Vagina (tissue), 2 donors: ENCODE data around the gene ALKBH5. TPM values are rescaled to one million over a fixed set of nuclear protein-coding genes. Genes with fewer than 3 reads are reported as not detected.

Experiments used
- DNase-seq, 2 donors: peaks; one replicate each; pipeline ENCODE4 v3.0.0-alpha.2; 2017; ENCODE audit errors: extremely low spot score in 2 of 2
- H3K27ac ChIP-seq: fragments of 200-600 bp; sonication (generic); one replicate; pipeline ENCODE4 v1.5.1; 2019
- H3K27me3 ChIP-seq: fragments of 200-600 bp; sonication (generic); one replicate; pipeline ENCODE4 v1.5.1; 2019
- H3K36me3 ChIP-seq, 2 donors: fragments of 200-600 bp; sonication (generic); one replicate each; pipeline ENCODE4 v1.5.1; 2017 to 2019
- H3K4me1 ChIP-seq: fragments of 200-600 bp; sonication (generic); one replicate; pipeline ENCODE4 v1.5.1; 2019
- H3K4me3 ChIP-seq, 2 donors: fragments of 200-600 bp; sonication (generic); 1 replicate in 1 of 2; 2 replicates in 1 of 2; pipeline ENCODE4 v1.5.1; 2016 to 2019
- H3K9me3 ChIP-seq: fragments of 200-600 bp; sonication (generic); one replicate; pipeline ENCODE4 v1.5.1; 2019
- POLR2A ChIP-seq, 2 donors: fragments of 450-650 bp; IDR thresholded peaks; one replicate each; pipeline ENCODE4 v1.6.1; 2017; ENCODE audit warnings: antibody characterized with exemption in 2 of 2, mild to moderate bottlenecking in 2 of 2, moderate library complexity in 2 of 2
- POLR2AphosphoS5 ChIP-seq, 2 donors: sonication (generic); formaldehyde crosslinking; IDR thresholded peaks; one replicate each; pipeline ENCODE4 v1.9.0; 2017; ENCODE audit warnings: antibody characterized with exemption in 2 of 2, mild to moderate bottlenecking in 2 of 2, low read depth in 1 of 2; ENCODE audit not compliant: insufficient read depth in 1 of 2
- intact Hi-C: fragments of 100-400 bp; cut with DNase I; formaldehyde crosslinking; loops from one replicate; pipeline ENCODE4 v1.15.1; 2023
- total RNA-seq: library from RNA; depleted of rRNA; stranded (reverse); fragments of >200 nt; gene quantifications from one replicate; pipeline ENCODE4 v1.2.3, GENCODE V29; 2016
- TF ChIP-seq, protein P1 (sequence below), 3 experiments: fragments of 450-650 bp in 2 of 3; fragments of 200-600 bp in 1 of 3; sonication (generic) in 1 of 3; IDR thresholded peaks; one replicate each; pipeline ENCODE4 v1.5.1; 2017 to 2019; ENCODE audit warnings: antibody characterized with exemption in 3 of 3, mild to moderate bottlenecking in 2 of 3, moderate library complexity in 2 of 3

Gene ALKBH5
- total RNA-seq, 1 donor from 2014 or later = 77.3 TPM

DNA sequence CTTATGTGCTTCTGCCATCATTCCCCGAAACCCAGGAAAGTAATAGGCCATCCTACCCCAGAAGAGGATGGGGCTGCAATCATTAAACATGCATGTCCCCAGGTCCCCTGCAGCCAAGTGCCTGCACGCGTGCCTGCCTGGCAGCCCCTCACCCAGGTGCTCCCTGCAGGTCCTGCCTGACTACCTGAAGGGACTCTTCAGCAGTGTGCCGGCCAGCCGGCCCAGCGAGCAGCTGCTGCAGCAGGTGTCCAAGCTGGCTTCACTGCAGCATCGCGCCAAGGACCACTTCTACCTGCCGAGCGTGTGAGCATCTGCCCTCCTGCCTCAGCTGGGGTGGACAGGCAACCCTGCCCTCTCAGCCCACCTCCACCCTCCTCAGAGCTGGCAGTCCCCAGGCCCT lies 16.2 kb upstream of the ALKBH5 start:
- Histone ChIP-seq H3K4me1 (no peaks in the 10 kb centered on the region), H3K27me3 (no peaks in the 10 kb centered on the region), H3K27ac (no peak overlapping the region), H3K4me3 (no peak overlapping the region), H3K9me3 (no peaks in the 10 kb centered on the region), H3K36me3 (no peaks in the 10 kb centered on the region)
- no peak for TF ChIP-seq POLR2A (IDR thresholded peaks at IDR 0.05)
- no peak for TF ChIP-seq POLR2AphosphoS5 (IDR thresholded peaks at IDR 0.05; ENCODE audit: insufficient read depth in 1 of 2, low read depth in 1 of 2)
- TF ChIP-seq, protein P1, sequence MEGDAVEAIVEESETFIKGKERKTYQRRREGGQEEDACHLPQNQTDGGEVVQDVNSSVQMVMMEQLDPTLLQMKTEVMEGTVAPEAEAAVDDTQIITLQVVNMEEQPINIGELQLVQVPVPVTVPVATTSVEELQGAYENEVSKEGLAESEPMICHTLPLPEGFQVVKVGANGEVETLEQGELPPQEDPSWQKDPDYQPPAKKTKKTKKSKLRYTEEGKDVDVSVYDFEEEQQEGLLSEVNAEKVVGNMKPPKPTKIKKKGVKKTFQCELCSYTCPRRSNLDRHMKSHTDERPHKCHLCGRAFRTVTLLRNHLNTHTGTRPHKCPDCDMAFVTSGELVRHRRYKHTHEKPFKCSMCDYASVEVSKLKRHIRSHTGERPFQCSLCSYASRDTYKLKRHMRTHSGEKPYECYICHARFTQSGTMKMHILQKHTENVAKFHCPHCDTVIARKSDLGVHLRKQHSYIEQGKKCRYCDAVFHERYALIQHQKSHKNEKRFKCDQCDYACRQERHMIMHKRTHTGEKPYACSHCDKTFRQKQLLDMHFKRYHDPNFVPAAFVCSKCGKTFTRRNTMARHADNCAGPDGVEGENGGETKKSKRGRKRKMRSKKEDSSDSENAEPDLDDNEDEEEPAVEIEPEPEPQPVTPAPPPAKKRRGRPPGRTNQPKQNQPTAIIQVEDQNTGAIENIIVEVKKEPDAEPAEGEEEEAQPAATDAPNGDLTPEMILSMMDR (IDR thresholded peaks at IDR 0.05) = no peak
- no peak for DNase-seq
- intact Hi-C loops = no loop called here

DNA sequence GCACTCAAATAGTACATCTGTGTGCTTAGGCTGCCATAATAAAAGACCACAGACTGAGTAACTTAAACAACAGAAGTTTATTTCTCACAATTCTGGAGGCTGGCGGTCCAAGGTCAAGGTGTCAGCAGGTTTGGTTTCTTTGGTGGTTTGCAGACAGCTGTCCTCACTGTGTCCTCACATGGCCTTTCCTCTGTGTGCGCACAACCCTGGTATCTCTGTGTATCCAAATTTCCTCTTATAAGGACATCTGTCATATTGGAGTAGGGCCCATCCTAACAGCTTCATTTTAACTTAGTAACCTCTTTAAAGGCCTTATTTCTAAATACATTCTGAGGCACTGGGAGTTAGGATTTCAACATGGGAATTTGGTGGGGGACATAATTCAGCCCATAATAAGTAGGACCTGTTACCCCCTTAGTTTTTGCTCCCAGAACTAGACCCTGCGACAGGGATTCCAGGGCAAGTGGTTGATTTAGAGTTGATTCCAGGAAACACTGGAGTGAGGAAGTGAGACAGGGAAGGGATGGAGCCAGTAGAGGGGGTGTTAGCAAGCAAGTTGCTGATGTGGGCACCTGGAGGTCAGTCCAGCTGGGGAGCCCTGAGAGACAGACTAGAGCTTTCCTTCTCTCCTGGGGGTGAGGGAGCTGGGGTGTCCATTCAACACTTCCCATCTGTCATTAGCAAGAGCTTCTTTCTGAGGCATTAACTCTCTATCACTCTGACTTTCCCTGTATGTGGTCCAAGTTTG lies 10.9 kb upstream of the ALKBH5 start:
- no peak for TF ChIP-seq POLR2A (IDR thresholded peaks at IDR 0.05)
- TF ChIP-seq, protein P1 (IDR thresholded peaks at IDR 0.05) = no peak
- no peak for DNase-seq
- intact Hi-C loops = no loop called here
- Histone ChIP-seq H3K4me1 (no peaks in the 10 kb centered on the region), H3K9me3 (no peaks in the 10 kb centered on the region), H3K27ac (no peak overlapping the region), H3K36me3 (no peaks in the 10 kb centered on the region), H3K27me3 (no peaks in the 10 kb centered on the region), H3K4me3 (no peak overlapping the region)

DNA sequence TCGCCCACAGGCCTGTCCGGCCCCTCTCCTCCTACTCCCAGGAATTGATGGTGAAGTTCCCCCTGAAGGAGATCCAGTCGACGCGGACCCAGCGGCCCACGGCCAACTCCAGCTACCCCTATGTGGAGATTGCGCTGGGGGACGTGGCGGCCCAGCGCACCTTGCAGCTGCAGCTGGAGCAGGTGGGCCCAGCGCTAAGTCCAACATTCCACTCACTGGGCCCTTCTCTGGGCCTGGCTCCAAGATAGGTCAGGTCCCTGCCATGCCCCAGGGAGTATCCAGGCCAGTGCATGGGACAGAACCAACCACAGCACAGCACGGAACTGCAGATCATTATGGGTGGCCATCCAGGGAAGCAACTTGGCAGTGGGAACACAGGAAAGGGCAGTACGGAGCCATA lies 9.9 kb upstream of the ALKBH5 start:
- H3K27ac ChIP-seq = no peak overlapping the region
- intact Hi-C loops = no loop called here
- H3K4me1 ChIP-seq = no peaks in the 10 kb centered on the region
- H3K9me3 ChIP-seq = no peaks in the 10 kb centered on the region
- H3K36me3 ChIP-seq = no peaks in the 10 kb centered on the region
- H3K27me3 ChIP-seq = no peaks in the 10 kb centered on the region
- DNase-seq = no peak
- no peak for TF ChIP-seq POLR2AphosphoS5 (IDR thresholded peaks at IDR 0.05; ENCODE audit: insufficient read depth in 1 of 2, low read depth in 1 of 2)
- no peak overlapping the region for H3K4me3 ChIP-seq

DNA sequence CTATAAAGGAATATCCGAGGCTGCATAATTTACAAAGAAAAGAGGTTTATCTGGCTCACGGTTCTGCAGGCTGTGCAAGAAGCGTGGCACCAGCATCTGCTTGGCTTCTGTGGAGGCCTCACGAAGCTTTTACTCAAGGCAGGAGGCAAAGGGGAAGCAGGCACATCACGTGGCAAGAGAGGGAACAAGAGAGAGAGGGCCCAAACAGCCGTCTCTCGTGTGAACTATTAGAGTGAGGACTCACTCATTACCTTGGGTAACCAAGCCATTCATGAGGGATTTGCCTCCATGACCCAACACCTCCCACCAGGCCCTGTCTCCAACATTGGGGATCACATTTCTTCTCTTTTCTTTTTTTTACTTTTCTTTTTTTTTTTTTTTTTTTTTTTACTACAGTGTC lies 7.5 kb upstream of the ALKBH5 start:
- DNase-seq = no peak
- H3K27ac ChIP-seq = no peak overlapping the region
- intact Hi-C loops = no loop called here
- peaks cover 3% of the 10 kb centered on the region for H3K4me1 ChIP-seq
- no peaks in the 10 kb centered on the region for H3K27me3 ChIP-seq
- no peaks in the 10 kb centered on the region for H3K9me3 ChIP-seq
- no peaks in the 10 kb centered on the region for H3K36me3 ChIP-seq
- no peak for TF ChIP-seq POLR2A (IDR thresholded peaks at IDR 0.05)
- TF ChIP-seq POLR2AphosphoS5 (IDR thresholded peaks at IDR 0.05; ENCODE audit: insufficient read depth in 1 of 2, low read depth in 1 of 2) = no peak
- TF ChIP-seq, protein P1 (IDR thresholded peaks at IDR 0.05) = no peak
- H3K4me3 ChIP-seq = no peak overlapping the region

DNA sequence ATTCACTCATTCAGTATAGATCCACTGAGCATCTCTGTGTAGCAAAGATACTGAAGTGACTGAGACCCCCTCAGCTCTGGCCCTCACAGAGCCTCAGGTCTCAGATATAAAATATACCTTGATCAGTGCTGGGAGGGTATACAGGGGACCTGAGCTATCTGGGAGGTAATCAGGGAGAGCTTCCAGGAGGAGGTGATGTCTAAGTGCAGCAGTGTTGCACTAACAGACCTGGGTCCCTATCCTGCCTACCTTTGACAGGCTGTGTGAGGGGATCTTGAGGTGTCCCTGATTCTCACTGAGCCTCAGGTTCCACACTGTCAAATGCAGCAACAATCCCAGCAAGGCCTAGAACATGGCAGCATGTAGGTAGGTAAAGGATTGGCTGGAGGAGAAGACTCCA lies 6.5 kb upstream of the ALKBH5 start:
- Histone ChIP-seq H3K27ac (no peak overlapping the region), H3K27me3 (no peaks in the 10 kb centered on the region), H3K4me3 (no peak overlapping the region), H3K4me1 (peaks cover 12% of the 10 kb centered on the region), H3K9me3 (no peaks in the 10 kb centered on the region), H3K36me3 (no peaks in the 10 kb centered on the region)
- DNase-seq = no peak
- TF ChIP-seq, protein P1 (IDR thresholded peaks at IDR 0.05) = no peak
- no peak for TF ChIP-seq POLR2A (IDR thresholded peaks at IDR 0.05)
- intact Hi-C loops = no loop called here
